NCI-H1694 (cell line): ENCODE results near the gene SPOP.
"Not testable (repeated sequence)": the region's sequence is repeated elsewhere in the genome, so short reads cannot be mapped to it uniquely, and the experiment has no call there.

Experiments used
- DNase-seq: peaks from one replicate; lab custom pipeline; 2025; lab: John Stamatoyannopoulos, UW

SPOP gene

GRCh38 chr17:49695698-49696232 lies 17.9 kb upstream of the SPOP start:
- no peak for DNase-seq

GRCh38 chr17:49694847-49695697 lies 17.2 kb upstream of the SPOP start:
- peak; percentile 67 for DNase-seq

- no peak for DNase-seq
Observed at GRCh38 chr17:49692751-49693150, 14.9 kb upstream of the SPOP start.

GRCh38 chr17:49691677-49692191 lies 13.8 kb upstream of the SPOP start:
- no peak for DNase-seq

GRCh38 chr17:49691086-49691676 lies 13.3 kb upstream of the SPOP start:
- DNase-seq: no peak

GRCh38 chr17:49690256-49690655 lies 12.4 kb upstream of the SPOP start:
- DNase-seq: no peak

- DNase-seq: no peak
Observed at GRCh38 chr17:49688848-49689247, 11.0 kb upstream of the SPOP start.

GRCh38 chr17:49687878-49688491 lies 10.1 kb upstream of the SPOP start:
- no peak for DNase-seq

GRCh38 chr17:49681106-49681979 lies 3.4 kb upstream of the SPOP start:
- no peak for DNase-seq

GRCh38 chr17:49680314-49680713 lies 2.4 kb upstream of the SPOP start:
- DNase-seq: peak; percentile 82

- peak; percentile 89 for DNase-seq
Observed at GRCh38 chr17:49677134-49677932, 564 bp downstream of the SPOP start.

- DNase-seq: no peak
Observed at GRCh38 chr17:49676276-49676868, 1.5 kb downstream of the SPOP start.

GRCh38 chr17:49674507-49674906 lies 3.4 kb downstream of the SPOP start:
- no peak for DNase-seq

- not testable (repeated sequence) for DNase-seq
Observed at GRCh38 chr17:49673679-49674078, 4.2 kb downstream of the SPOP start.

- DNase-seq: no peak
Observed at GRCh38 chr17:49670641-49671040, 7.3 kb downstream of the SPOP start.

GRCh38 chr17:49670002-49670401 lies 7.9 kb downstream of the SPOP start:
- DNase-seq: no peak

GRCh38 chr17:49667854-49668253 lies 10.0 kb downstream of the SPOP start:
- DNase-seq: no peak

- no peak for DNase-seq
Observed at GRCh38 chr17:49664706-49665211, 13.1 kb downstream of the SPOP start.

- DNase-seq: no peak
Observed at GRCh38 chr17:49659661-49660382, 18.1 kb downstream of the SPOP start.

GRCh38 chr17:49656247-49656646 lies 21.6 kb downstream of the SPOP start:
- DNase-seq: no peak
